Measurements from ENCODE around the gene LRIT1. TPM values are rescaled to one million over a fixed set of nuclear protein-coding genes. Genes with fewer than 3 reads are reported as not detected.

LRIT1 gene
- total RNA-seq, 1 donor from 2014 or later = not detected

- Histone ChIP-seq H3K36me3 (ENCODE audit: control insufficient read depth, insufficient read depth, low read length) (no peaks in the 10 kb centered on the region), H3K4me3 (ENCODE audit: low read depth, low read length) (no peak overlapping the region), H3K27me3 (ENCODE audit: control insufficient read depth, insufficient read depth, low read length) (peaks cover 6% of the 10 kb centered on the region)
- no peak for DNase-seq (ENCODE audit: low read depth)
- TF ChIP-seq CTCF (IDR thresholded peaks at IDR 0.05; ENCODE audit: insufficient read depth, low read length, poor library complexity, severe bottlenecking) = peak; percentile 67
Observed at GRCh38 chr10:84256510-84257342, 15.4 kb upstream of the LRIT1 start.

- DNase-seq (ENCODE audit: low read depth) = no peak
- H3K36me3 ChIP-seq (ENCODE audit: control insufficient read depth, insufficient read depth, low read length) = no peaks in the 10 kb centered on the region
- H3K27me3 ChIP-seq (ENCODE audit: control insufficient read depth, insufficient read depth, low read length) = peaks cover 6% of the 10 kb centered on the region
- H3K4me3 ChIP-seq (ENCODE audit: low read depth, low read length) = no peak overlapping the region
- no peak for TF ChIP-seq CTCF (IDR thresholded peaks at IDR 0.05; ENCODE audit: insufficient read depth, low read length, poor library complexity, severe bottlenecking)
Observed at GRCh38 chr10:84254552-84255478, 13.5 kb upstream of the LRIT1 start.

GRCh38 chr10:84248794-84249193 is 7.4 kb upstream of the LRIT1 start:
- H3K27me3 ChIP-seq (ENCODE audit: control insufficient read depth, insufficient read depth, low read length) = peaks cover 4% of the 10 kb centered on the region
- no peaks in the 10 kb centered on the region for H3K36me3 ChIP-seq (ENCODE audit: control insufficient read depth, insufficient read depth, low read length)
- no peak overlapping the region for H3K4me3 ChIP-seq (ENCODE audit: low read depth, low read length)
- no peak for DNase-seq (ENCODE audit: low read depth)
- TF ChIP-seq CTCF (IDR thresholded peaks at IDR 0.05; ENCODE audit: insufficient read depth, low read length, poor library complexity, severe bottlenecking) = no peak

GRCh38 chr10:84247496-84247895 is 6.2 kb upstream of the LRIT1 start:
- no peak overlapping the region for H3K4me3 ChIP-seq (ENCODE audit: low read depth, low read length)
- no peak for DNase-seq (ENCODE audit: low read depth)
- no peaks in the 10 kb centered on the region for H3K36me3 ChIP-seq (ENCODE audit: control insufficient read depth, insufficient read depth, low read length)
- no peak for TF ChIP-seq CTCF (IDR thresholded peaks at IDR 0.05; ENCODE audit: insufficient read depth, low read length, poor library complexity, severe bottlenecking)
- peaks cover 4% of the 10 kb centered on the region for H3K27me3 ChIP-seq (ENCODE audit: control insufficient read depth, insufficient read depth, low read length)

GRCh38 chr10:84244651-84245270 is 3.4 kb upstream of the LRIT1 start, which contains the start of gene RGR:
RGR (plus strand) TSS chr10:84245053; CDS start chr10:84245091, 38 bp downstream.
- no peak for DNase-seq (ENCODE audit: low read depth)
- H3K4me3 ChIP-seq (ENCODE audit: low read depth, low read length) = no peak within 1 kb of the TSS
- H3K27me3 ChIP-seq (ENCODE audit: control insufficient read depth, insufficient read depth, low read length) = peaks cover 4% of the 10 kb centered on the region
- H3K36me3 ChIP-seq (ENCODE audit: control insufficient read depth, insufficient read depth, low read length) = no peaks in the 10 kb centered on the region
- no peak for TF ChIP-seq CTCF (IDR thresholded peaks at IDR 0.05; ENCODE audit: insufficient read depth, low read length, poor library complexity, severe bottlenecking)
